ENCODE results near the gene KCND2. TPM values are rescaled to one million over a fixed set of nuclear protein-coding genes. Genes with fewer than 3 reads are reported as not detected.

The KCND2 gene
- total and polyA plus RNA-seq, 2 of the 8 experiments (the other 6 are each of a cell fraction or from before 2014, with no cell fraction given): 4.6 to 7.7 TPM

DNA sequence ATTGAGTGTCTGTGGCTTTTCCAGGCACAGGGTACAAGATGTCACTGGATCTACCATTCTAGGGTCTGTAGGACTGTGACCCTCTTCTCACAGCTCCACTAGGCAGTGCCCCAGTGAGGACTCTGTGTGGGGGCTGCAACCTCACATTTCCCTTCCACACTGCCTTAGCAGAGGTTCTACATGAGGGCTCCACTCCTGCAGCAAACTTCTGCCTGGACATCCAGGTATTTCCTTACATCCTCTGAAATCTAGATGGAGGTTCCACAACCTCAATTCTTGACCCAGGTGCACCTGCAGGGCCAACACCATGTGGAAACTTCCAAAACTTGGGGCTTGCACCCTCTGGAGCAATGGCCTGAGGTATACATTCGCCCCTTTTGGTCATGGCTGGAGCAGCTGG is 183.7 kb downstream of the KCND2 start:
- Histone ChIP-seq H3K4me3 (ENCODE audit: extremely low read depth in 1 of 4, insufficient read depth in 2 of 4, low read depth in 3 of 4, low read length in 4 of 4) (no peak overlapping the region), H3K27ac (ENCODE audit: low read depth, low read length) (no peak overlapping the region), H2BK15ac (ENCODE audit: low read length) (no peak overlapping the region), H3K9me3 (ENCODE audit: insufficient read depth in 2 of 2, low read depth in 1 of 2, low read length in 1 of 2) (peaks cover 31 to 35% of the 10 kb centered on the region in 2 experiments), H4K20me1 (replicated peaks in 1 of 2; ENCODE audit: control insufficient read depth in 1 of 2, insufficient read depth in 2 of 2, low read length in 2 of 2) (no peaks in the 10 kb centered on the region), H3K36me3 (ENCODE audit: control insufficient read depth in 2 of 4, insufficient read depth in 4 of 4, low read length in 3 of 4) (peaks cover 0 to 5% (median 1%) of the 10 kb centered on the region in 4 experiments; a peak in 3 of 8 replicates), H3K4ac (replicated peaks; ENCODE audit: insufficient read length, low read depth, low read length) (no peak overlapping the region), H2BK12ac (ENCODE audit: low read depth, low read length) (no peak overlapping the region), H3K79me2 (ENCODE audit: control insufficient read depth in 1 of 2, insufficient read depth in 2 of 2, low read length in 2 of 2) (no peaks in the 10 kb centered on the region), H4K5ac (ENCODE audit: insufficient read length, low read depth, low read length) (no peak overlapping the region), H2BK20ac (ENCODE audit: low read length) (no peak overlapping the region), H3K18ac (ENCODE audit: extremely low read depth, low read length) (no peak overlapping the region), H2BK5ac (ENCODE audit: low read depth, low read length) (no peak overlapping the region), H3K27me3 (replicated peaks in 1 of 4; ENCODE audit: control insufficient read depth in 3 of 4, extremely low read depth in 1 of 4, insufficient read depth in 3 of 4, low read length in 3 of 4) (no peaks in the 10 kb centered on the region), H3K4me1 (replicated peaks in 1 of 4; ENCODE audit: control insufficient read depth in 3 of 4, insufficient read depth in 4 of 4, low read length in 3 of 4) (peaks cover 0 to 10% (median 3%) of the 10 kb centered on the region in 4 experiments; a peak in 4 of 7 replicates), H2BK120ac (replicated peaks; ENCODE audit: low read depth, low read length) (no peak overlapping the region), H2AK5ac (ENCODE audit: low read depth, low read length) (no peak overlapping the region), H3K4me2 (ENCODE audit: insufficient read depth in 1 of 2, low read depth in 2 of 2, low read length in 2 of 2) (no peak overlapping the region), H3K23me2 (ENCODE audit: low read depth, low read length) (no peaks in the 10 kb centered on the region), H4K8ac (ENCODE audit: extremely low read depth, insufficient read depth, low read length) (no peak overlapping the region), H2AFZ (ENCODE audit: low read length) (no peak overlapping the region), H3K23ac (ENCODE audit: insufficient read length) (no peak overlapping the region), H3K14ac (ENCODE audit: insufficient read length) (no peak overlapping the region), H3K56ac (replicated peaks; ENCODE audit: insufficient read length, low read depth, low read length) (no peak overlapping the region), H3K9ac (replicated peaks in 1 of 4; ENCODE audit: extremely low read depth in 1 of 4, low read depth in 3 of 4, low read length in 3 of 4) (no peak overlapping the region), H3K79me1 (ENCODE audit: low read depth, low read length) (no peaks in the 10 kb centered on the region), H4K91ac (replicated peaks; ENCODE audit: insufficient read length, low read length) (no peak overlapping the region)
- FAIRE-seq (no peak), DNase-seq (ENCODE audit: low read depth in 1 of 2, low spot score in 2 of 2) (no peak)
- WGBS, 2 experiments (ENCODE audit: extremely low coverage in 1 of 2, insufficient coverage in 1 of 2, insufficient read length in 1 of 2, insufficient replicate concordance in 2 of 2, low coverage in 1 of 2, low lambda C conversion rate in 2 of 2, missing lambda C conversion rate in 1 of 2): 89% methylated on average over 1 of the region's 1 CpG; no CpG with 5 or more reads in 1 of the 2 experiments
- ChIA-PET POLR2A (ENCODE audit: partially characterized antibody) (no interaction called here), CTCF (ENCODE audit: partially characterized antibody) (no interaction called here)
- TF ChIP-seq HDAC6 (IDR thresholded peaks at IDR 0.05; ENCODE audit: low read depth, low read length) (no peak), RNF2 (IDR thresholded peaks at IDR 0.05; ENCODE audit: borderline replicate concordance, low read depth, low read length, missing control alignments, poor library complexity, severe bottlenecking) (no peak), TAF7 (optimal IDR thresholded peaks at IDR 0.05; ENCODE audit: borderline replicate concordance, low read depth, low read length) (no peak), POU5F1 (IDR thresholded peaks at IDR 0.05; ENCODE audit: low read depth, low read length) (no peak), SP4 (IDR thresholded peaks at IDR 0.05; ENCODE audit: low read length) (no peak), E2F6 (IDR thresholded peaks at IDR 0.05) (no peak), BCL11A (IDR thresholded peaks at IDR 0.05; ENCODE audit: low read depth in 2 of 2, low read length in 2 of 2) (no peak)
